Heart left ventricle (tissue), 13 donors: Measurements from ENCODE around the gene PCCA.

Source experiments
- POLR2A ChIP-seq, 2 donors: fragments of 450-650 bp; IDR thresholded peaks; one replicate each; pipeline ENCODE4 v1.6.1; 2017; ENCODE audit warnings: antibody characterized with exemption in 2 of 2, mild to moderate bottlenecking in 2 of 2, moderate library complexity in 2 of 2
- TF ChIP-seq, protein P1 (sequence below), 12 donors: fragments of 200-600 bp; sonication (generic) in 4 of 12; IDR thresholded peaks; one replicate each; pipeline versions ENCODE4 v1.5.0 to v1.8.0; 2018 to 2022; ENCODE audit warnings: antibody characterized with exemption in 12 of 12, mild to moderate bottlenecking in 5 of 12
- donor health status: ischemic (EF 13 %, LVEDD 7.1; RV severe dilation, severe dysfunction).
- donor health status: DM: no; HTN: yes; CAD: no.
- donor health status: DM: no; HTN: no; CAD: no.
- donor health status: ischemic (EF 25% LVEDD 6.9; RV normal size, moderate dysfunction).
- donor health status: ischemic (EF 25% LVEDD 5.7; RV mildly dilated, moderate dysfunction).
- donor health status: ischemic (EF 35%, LVEDD 5.7; RV mildly dilated, moderate dysfunction).
- donor health status: nonischemic (EF 11% LVEDD 7.7; RV severe dilation, severe dysfunction).
- donor health status: DM: yes; HTN: yes; CAD: no.
- donor health status: PGD.
- donor health status: ischemic (EF 29% LVEDD 5.4; RV normal size, mild dysfunction).
- donor health status: nonischemic (EF 23%, LVEDD 6.1; RV moderate dilation, normal function).

DNA sequence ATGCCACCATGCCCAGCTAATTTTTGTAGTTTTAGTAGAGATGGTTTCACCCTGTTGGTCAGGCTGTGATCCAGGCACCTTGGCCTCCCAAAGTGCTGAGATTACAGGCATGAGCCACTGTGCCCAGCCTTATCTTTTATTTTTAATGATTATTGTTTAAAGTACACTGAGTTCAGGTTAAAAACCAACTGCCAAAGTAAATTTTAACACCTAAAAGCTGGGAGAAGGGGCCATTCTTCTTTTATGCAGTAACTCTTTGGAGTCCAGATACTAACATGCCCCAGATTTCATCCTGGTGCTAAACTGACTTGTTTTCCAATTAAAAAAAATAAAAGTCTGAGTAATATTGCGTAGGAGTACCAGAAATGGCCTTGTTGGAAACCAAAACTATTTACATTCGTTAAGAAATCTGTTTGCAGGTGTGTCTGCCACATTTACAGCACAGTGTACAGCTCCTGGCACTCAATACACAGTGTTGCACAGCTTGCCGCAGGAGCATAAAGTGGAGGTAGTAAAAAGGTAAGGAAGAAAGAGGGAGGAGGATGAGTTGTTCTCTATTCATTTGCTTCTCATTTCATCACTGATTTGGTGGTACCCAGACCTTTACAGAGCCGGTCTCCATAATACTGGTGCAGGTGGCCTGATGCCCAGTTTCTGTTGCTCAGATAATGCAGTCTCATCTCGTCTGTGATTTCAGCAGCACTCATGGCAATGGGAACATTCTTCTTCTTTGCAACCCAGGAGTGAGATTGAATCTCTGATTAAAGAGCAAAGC is 108.9 kb downstream of the PCCA start:
- TF ChIP-seq, protein P1, sequence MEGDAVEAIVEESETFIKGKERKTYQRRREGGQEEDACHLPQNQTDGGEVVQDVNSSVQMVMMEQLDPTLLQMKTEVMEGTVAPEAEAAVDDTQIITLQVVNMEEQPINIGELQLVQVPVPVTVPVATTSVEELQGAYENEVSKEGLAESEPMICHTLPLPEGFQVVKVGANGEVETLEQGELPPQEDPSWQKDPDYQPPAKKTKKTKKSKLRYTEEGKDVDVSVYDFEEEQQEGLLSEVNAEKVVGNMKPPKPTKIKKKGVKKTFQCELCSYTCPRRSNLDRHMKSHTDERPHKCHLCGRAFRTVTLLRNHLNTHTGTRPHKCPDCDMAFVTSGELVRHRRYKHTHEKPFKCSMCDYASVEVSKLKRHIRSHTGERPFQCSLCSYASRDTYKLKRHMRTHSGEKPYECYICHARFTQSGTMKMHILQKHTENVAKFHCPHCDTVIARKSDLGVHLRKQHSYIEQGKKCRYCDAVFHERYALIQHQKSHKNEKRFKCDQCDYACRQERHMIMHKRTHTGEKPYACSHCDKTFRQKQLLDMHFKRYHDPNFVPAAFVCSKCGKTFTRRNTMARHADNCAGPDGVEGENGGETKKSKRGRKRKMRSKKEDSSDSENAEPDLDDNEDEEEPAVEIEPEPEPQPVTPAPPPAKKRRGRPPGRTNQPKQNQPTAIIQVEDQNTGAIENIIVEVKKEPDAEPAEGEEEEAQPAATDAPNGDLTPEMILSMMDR (IDR thresholded peaks at IDR 0.05) = no peak
- no peak for TF ChIP-seq POLR2A (IDR thresholded peaks at IDR 0.05)
